Breast epithelium (tissue), 4 donors: ENCODE measurements around the gene PBOV1. TPM values are rescaled to one million over a fixed set of nuclear protein-coding genes. Genes with fewer than 3 reads are reported as not detected.

Source experiments
- DNase-seq, 2 donors: peaks; one replicate each; pipeline ENCODE4 v3.0.0-alpha.2; 2019; ENCODE audit warnings: low spot score in 2 of 2
- H3K27ac ChIP-seq, 2 donors: fragments of 200-600 bp; sonication (generic) in 1 of 2; one replicate each; pipeline ENCODE4 v1.5.1; 2016 to 2019; ENCODE audit warnings: mild to moderate bottlenecking in 1 of 2
- H3K27me3 ChIP-seq, 2 donors: fragments of 200-600 bp; sonication (generic) in 1 of 2; one replicate each; pipeline versions ENCODE4 v1.5.1 to v1.6.0; 2017 to 2019; ENCODE audit warnings: control low read depth in 1 of 2, mild to moderate bottlenecking in 1 of 2
- H3K36me3 ChIP-seq: fragments of 200-600 bp; one replicate; pipeline ENCODE4 v1.5.1; 2019
- H3K4me1 ChIP-seq, 2 donors: fragments of 200-600 bp; sonication (generic); one replicate each; pipeline ENCODE4 v1.5.1; 2016 to 2019; ENCODE audit warnings: control low read depth in 1 of 2
- H3K4me3 ChIP-seq, 3 donors: fragments of 200-600 bp; sonication (generic); 1 replicate in 2 of 3; 2 replicates in 1 of 3; pipeline ENCODE4 v1.5.1; 2016 to 2019; ENCODE audit warnings: mild to moderate bottlenecking in 3 of 3, moderate library complexity in 2 of 3
- H3K9me3 ChIP-seq, 2 donors: fragments of 200-600 bp; sonication (generic) in 1 of 2; one replicate each; pipeline ENCODE4 v1.5.1; 2016 to 2019; ENCODE audit warnings: control low read depth in 1 of 2
- POLR2A ChIP-seq: fragments of 450-650 bp; IDR thresholded peaks from one replicate; pipeline ENCODE4 v1.6.1; 2016; ENCODE audit warnings: antibody characterized with exemption, mild to moderate bottlenecking, moderate library complexity
- POLR2AphosphoS5 ChIP-seq, 3 donors: sonication (generic); formaldehyde crosslinking; IDR thresholded peaks; one replicate each; pipeline ENCODE4 v1.6.1; 2017; ENCODE audit warnings: antibody characterized with exemption in 3 of 3
- intact Hi-C: fragments of 100-400 bp; cut with DNase I; formaldehyde crosslinking; loops from one replicate; pipeline ENCODE4 v1.15.1; 2023; ENCODE audit warnings: low total_unique reads
- total RNA-seq, 3 donors: library from RNA; depleted of rRNA; stranded (reverse); fragments of >200 nt; gene quantifications; one replicate each; pipeline ENCODE4 v1.1.0, GENCODE V29; 2016
- TF ChIP-seq, protein P1 (sequence below), 3 donors: fragments of 450-650 bp; IDR thresholded peaks; one replicate each; pipeline ENCODE4 v1.5.1; 2016 to 2017; ENCODE audit warnings: antibody characterized with exemption in 3 of 3, mild to moderate bottlenecking in 3 of 3, moderate library complexity in 3 of 3

The PBOV1 gene
- total RNA-seq, 3 donors from 2014 or later, result not detected

- H3K27me3 ChIP-seq, result no peaks in the 10 kb centered on the region
- no peak overlapping the region for H3K27ac ChIP-seq
- no peaks in the 10 kb centered on the region for H3K9me3 ChIP-seq
- intact Hi-C loops, result no loop called here
- H3K4me1 ChIP-seq, result no peaks in the 10 kb centered on the region
- TF ChIP-seq POLR2AphosphoS5 (IDR thresholded peaks at IDR 0.05), result no peak
- TF ChIP-seq POLR2A, result no peak
- TF ChIP-seq, protein P1, sequence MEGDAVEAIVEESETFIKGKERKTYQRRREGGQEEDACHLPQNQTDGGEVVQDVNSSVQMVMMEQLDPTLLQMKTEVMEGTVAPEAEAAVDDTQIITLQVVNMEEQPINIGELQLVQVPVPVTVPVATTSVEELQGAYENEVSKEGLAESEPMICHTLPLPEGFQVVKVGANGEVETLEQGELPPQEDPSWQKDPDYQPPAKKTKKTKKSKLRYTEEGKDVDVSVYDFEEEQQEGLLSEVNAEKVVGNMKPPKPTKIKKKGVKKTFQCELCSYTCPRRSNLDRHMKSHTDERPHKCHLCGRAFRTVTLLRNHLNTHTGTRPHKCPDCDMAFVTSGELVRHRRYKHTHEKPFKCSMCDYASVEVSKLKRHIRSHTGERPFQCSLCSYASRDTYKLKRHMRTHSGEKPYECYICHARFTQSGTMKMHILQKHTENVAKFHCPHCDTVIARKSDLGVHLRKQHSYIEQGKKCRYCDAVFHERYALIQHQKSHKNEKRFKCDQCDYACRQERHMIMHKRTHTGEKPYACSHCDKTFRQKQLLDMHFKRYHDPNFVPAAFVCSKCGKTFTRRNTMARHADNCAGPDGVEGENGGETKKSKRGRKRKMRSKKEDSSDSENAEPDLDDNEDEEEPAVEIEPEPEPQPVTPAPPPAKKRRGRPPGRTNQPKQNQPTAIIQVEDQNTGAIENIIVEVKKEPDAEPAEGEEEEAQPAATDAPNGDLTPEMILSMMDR (IDR thresholded peaks at IDR 0.05), result no peak
- H3K36me3 ChIP-seq, result no peaks in the 10 kb centered on the region
- DNase-seq, result no peak
- no peak overlapping the region for H3K4me3 ChIP-seq
These were observed 28.6 kb upstream of the PBOV1 start for GRCh38 chr6:138246650-138247440.

DNA sequence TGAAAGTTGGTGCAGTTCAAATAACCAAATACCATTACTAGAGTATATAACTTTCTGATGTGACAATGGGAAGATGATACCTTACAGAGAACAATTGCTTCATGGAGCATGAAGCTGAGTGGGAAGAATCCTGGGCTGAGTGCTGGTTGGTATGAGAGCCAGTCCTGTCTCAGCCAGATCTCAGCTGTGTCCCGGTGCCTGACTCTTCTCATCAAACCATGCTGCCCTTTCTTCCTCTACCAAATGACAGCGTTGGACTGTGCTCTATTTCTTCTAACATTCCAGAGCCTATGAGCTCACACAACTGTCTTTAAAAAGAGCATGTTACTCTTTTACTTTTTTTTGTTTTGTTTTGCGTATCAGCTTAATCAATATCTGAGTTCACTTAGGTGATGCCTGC lies 27.5 kb upstream of the PBOV1 start:
- Histone ChIP-seq H3K27me3 (no peaks in the 10 kb centered on the region), H3K4me3 (no peak overlapping the region), H3K9me3 (no peaks in the 10 kb centered on the region), H3K27ac (no peak overlapping the region), H3K36me3 (no peaks in the 10 kb centered on the region), H3K4me1 (no peaks in the 10 kb centered on the region)
- no peak for DNase-seq
- TF ChIP-seq POLR2A (no peak), POLR2AphosphoS5 (IDR thresholded peaks at IDR 0.05) (no peak)
- TF ChIP-seq, protein P1 (IDR thresholded peaks at IDR 0.05), result no peak
- intact Hi-C loops, result no loop called here

DNA sequence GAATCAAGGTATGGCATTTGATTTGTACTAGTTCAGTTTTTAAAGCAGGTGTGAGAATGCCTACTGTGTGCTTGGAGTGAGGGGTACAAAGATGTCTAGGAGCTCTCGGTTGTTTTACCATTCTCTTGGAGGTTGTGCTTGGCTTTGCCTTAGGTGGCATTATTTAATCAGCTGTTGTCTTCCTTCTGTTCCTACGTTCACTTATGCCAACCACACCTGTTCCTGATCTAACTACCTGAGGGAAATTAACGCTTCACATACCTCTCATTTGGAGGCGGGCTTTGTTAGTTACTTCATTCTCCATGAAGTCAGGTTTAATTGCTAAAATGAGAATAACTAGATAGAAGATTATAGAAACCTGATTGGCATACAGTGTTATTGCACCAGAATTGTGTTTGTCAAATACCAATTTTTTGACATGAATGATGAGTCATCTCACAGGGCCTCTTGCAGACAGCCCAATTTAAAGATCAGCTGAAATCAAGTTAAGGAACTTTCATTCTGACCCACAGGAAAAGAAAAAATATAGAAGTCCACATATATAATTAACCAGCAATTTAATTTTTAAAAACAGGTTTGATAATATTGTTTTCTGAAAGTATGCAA lies 24.8 kb upstream of the PBOV1 start:
- no peak overlapping the region for H3K4me3 ChIP-seq
- no peak for TF ChIP-seq POLR2AphosphoS5 (IDR thresholded peaks at IDR 0.05)
- TF ChIP-seq, protein P1 (IDR thresholded peaks at IDR 0.05), result no peak
- TF ChIP-seq POLR2A, result no peak
- no peak overlapping the region for H3K27ac ChIP-seq
- no peaks in the 10 kb centered on the region for H3K9me3 ChIP-seq
- DNase-seq, result no peak
- intact Hi-C loops, result no loop called here
- H3K36me3 ChIP-seq, result no peaks in the 10 kb centered on the region
- no peaks in the 10 kb centered on the region for H3K4me1 ChIP-seq
- no peaks in the 10 kb centered on the region for H3K27me3 ChIP-seq

GRCh38 chr6:138241934-138242333 lies 23.6 kb upstream of the PBOV1 start:
- Histone ChIP-seq H3K9me3 (no peaks in the 10 kb centered on the region), H3K4me3 (no peak overlapping the region), H3K27me3 (no peaks in the 10 kb centered on the region), H3K36me3 (no peaks in the 10 kb centered on the region), H3K4me1 (no peaks in the 10 kb centered on the region), H3K27ac (no peak overlapping the region)
- no peak for DNase-seq
- intact Hi-C loops, result no loop called here
- TF ChIP-seq, protein P1 (IDR thresholded peaks at IDR 0.05), result no peak
- TF ChIP-seq POLR2AphosphoS5 (IDR thresholded peaks at IDR 0.05), result no peak
- TF ChIP-seq POLR2A, result no peak

DNA sequence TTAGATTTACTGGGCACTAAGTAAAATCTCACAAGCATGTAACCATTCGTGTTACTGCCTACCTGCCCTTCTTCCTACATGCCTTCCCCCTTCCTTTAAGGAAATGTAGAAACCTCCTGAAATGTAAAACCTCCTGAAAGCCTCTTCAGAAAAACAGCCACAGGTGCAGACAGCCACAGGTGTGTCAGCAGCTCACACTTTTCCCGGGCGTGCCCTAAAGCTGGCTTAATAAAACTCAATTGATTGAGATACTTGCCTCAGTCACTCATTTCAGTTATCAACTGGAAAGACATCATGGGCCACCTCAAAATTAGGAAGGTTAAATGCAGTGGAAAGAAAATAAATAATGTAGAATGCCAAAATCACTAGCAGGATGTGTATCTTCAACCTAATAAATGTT lies 23.1 kb upstream of the PBOV1 start:
- intact Hi-C loops, result no loop called here
- DNase-seq, result no peak
- no peak overlapping the region for H3K4me3 ChIP-seq
- H3K4me1 ChIP-seq, result no peaks in the 10 kb centered on the region
- H3K27ac ChIP-seq, result no peak overlapping the region
- H3K36me3 ChIP-seq, result no peaks in the 10 kb centered on the region
- no peaks in the 10 kb centered on the region for H3K27me3 ChIP-seq
- TF ChIP-seq POLR2AphosphoS5 (IDR thresholded peaks at IDR 0.05), result no peak
- TF ChIP-seq, protein P1 (IDR thresholded peaks at IDR 0.05), result no peak
- TF ChIP-seq POLR2A, result no peak
- no peaks in the 10 kb centered on the region for H3K9me3 ChIP-seq
